K562 (cell line): Measurements from ENCODE around the gene TSGA10. TPM values are rescaled to one million over a fixed set of nuclear protein-coding genes. Genes with fewer than 3 reads are reported as not detected.

ENCODE experiments used
- ATAC-seq: fragments of 200-7000 bp; cut with Tn5 transposase; 3 replicates; pipeline ENCODE4 v1.9.1; 2020; ENCODE audit warnings: moderate library complexity
- BruUV-seq: library from RNA; stranded (reverse); fragments of 400-500 nt; replicated peaks from 2 replicates; lab custom pipeline; 2021; lab: Mats Ljungman, UMichigan
- CTCF ChIA-PET: fragments of 300-600 bp; formaldehyde crosslinking; extraction: SDS; loops from one replicate; lab custom pipeline; 2021; ENCODE audit warnings: low intra/inter-chr PET ratio; lab: Yijun Ruan, JAX
- POLR2A ChIA-PET: fragments of 300-600, 350-650 bp; sonication (Branson Sonifier 250); formaldehyde crosslinking; extraction: SDS; loops from one replicate; lab custom pipeline; 2021; ENCODE audit warnings: antibody characterized with exemption, inconsistent platforms; lab: Yijun Ruan, JAX
- DNase-seq, 4 experiments: peaks; one replicate each; pipeline versions ENCODE4 v3.0.0 to v3.0.0-alpha.2; 2011 to 2018; ENCODE audit warnings: low spot score in 3 of 4, mixed read lengths in 3 of 4; ENCODE audit errors: extremely low read depth in 1 of 4
- FAIRE-seq: peaks from 2 replicates; lab custom pipeline; 2011; peaks lifted over from hg19 to GRCh38; lab: Jason Lieb, UNC
- H2AFZ ChIP-seq: 2 replicates; pipeline ENCODE4 v1.6.0; 2011; ENCODE audit warnings: low read depth, low read length, control low read depth, inconsistent platforms
- H3K27ac ChIP-seq: fragments of 200-600 bp; 3 replicates; pipeline ENCODE4 v1.8.0; 2011; ENCODE audit warnings: low read depth, mild to moderate bottlenecking, control low read depth, inconsistent platforms, low read length, moderate library complexity, mixed read lengths; ENCODE audit errors: extremely low read depth
- H3K27me3 ChIP-seq, 2 experiments: fragments of 300-600 bp in 1 of 2; 2 replicates in 1 of 2; 3 replicates in 1 of 2; pipeline versions ENCODE4 v1.6.0 to v1.8.0; 2011; ENCODE audit warnings: inconsistent platforms in 2 of 2, low read length in 2 of 2, mild to moderate bottlenecking in 1 of 2, mixed read lengths in 1 of 2, moderate library complexity in 1 of 2; ENCODE audit not compliant: control insufficient read depth in 2 of 2, insufficient read depth in 2 of 2
- H3K36me3 ChIP-seq: fragments of 300-600 bp; 3 replicates; pipeline ENCODE4 v1.8.0; 2011; ENCODE audit warnings: mild to moderate bottlenecking, low read length, inconsistent platforms; ENCODE audit not compliant: control insufficient read depth, insufficient read depth
- H3K4me1 ChIP-seq, 2 experiments: fragments of 200-600 bp in 1 of 2; replicated peaks in 1 of 2; 2 replicates in 1 of 2; 3 replicates in 1 of 2; pipeline versions ENCODE4 v1.5.1 to v1.8.0; 2011; ENCODE audit warnings: inconsistent platforms in 2 of 2, low read length in 2 of 2, mild to moderate bottlenecking in 1 of 2, mixed read lengths in 1 of 2, moderate library complexity in 1 of 2; ENCODE audit not compliant: control insufficient read depth in 2 of 2, insufficient read depth in 2 of 2
- H3K4me2 ChIP-seq: 2 replicates; pipeline ENCODE4 v1.6.1; 2011; ENCODE audit warnings: low read length, control low read depth, inconsistent platforms, mixed read lengths; ENCODE audit not compliant: insufficient read depth
- H3K4me3 ChIP-seq: fragments of 200-600 bp; sonication (generic), shearing (Covaris generic); 2 replicates; pipeline ENCODE4 v1.5.1; 2016; ENCODE audit warnings: control low read depth, inconsistent platforms
- H3K79me2 ChIP-seq: fragments of 200-600 bp; 3 replicates; pipeline ENCODE4 v1.8.0; 2011; ENCODE audit warnings: low read length, inconsistent platforms; ENCODE audit not compliant: control insufficient read depth, insufficient read depth
- H3K9ac ChIP-seq, 2 experiments: 2 replicates each; pipeline versions ENCODE4 v1.6.0 to v1.6.1; 2011; ENCODE audit warnings: low read depth in 2 of 2, low read length in 2 of 2, control low read depth in 1 of 2, inconsistent platforms in 1 of 2, mild to moderate bottlenecking in 1 of 2, mixed read lengths in 1 of 2; ENCODE audit not compliant: insufficient read depth in 1 of 2
- H3K9me1 ChIP-seq: one replicate; pipeline ENCODE4 v1.6.0; 2011; ENCODE audit warnings: inconsistent platforms, mild to moderate bottlenecking, low read length, moderate library complexity; ENCODE audit not compliant: control insufficient read depth, insufficient read depth
- H3K9me3 ChIP-seq: replicated peaks from 2 replicates; pipeline ENCODE4 v1.5.1; 2011; ENCODE audit warnings: low read depth, low read length, inconsistent platforms; ENCODE audit not compliant: control insufficient read depth, insufficient read depth
- H4K20me1 ChIP-seq: replicated peaks from 2 replicates; pipeline ENCODE4 v1.6.1; 2011; ENCODE audit warnings: low read length, inconsistent platforms, mixed read lengths; ENCODE audit not compliant: control insufficient read depth, insufficient read depth
- C11orf30 ChIP-seq: fragments of 450-650 bp; IDR thresholded peaks from 2 replicates; pipeline ENCODE4 v1.6.1; 2016; ENCODE audit warnings: low read depth, mild to moderate bottlenecking
- E2F3 ChIP-seq: fragments of 250-450 bp; sonication (Bioruptor Pico); IDR thresholded peaks from 2 replicates; pipeline ENCODE4 v1.4.0; 2020; ENCODE audit warnings: mild to moderate bottlenecking
- MAFF ChIP-seq: IDR thresholded peaks from 2 replicates; pipeline ENCODE4 v1.6.1; 2012; ENCODE audit warnings: low read length, improper control_type of control experiment
- MAFK ChIP-seq: IDR thresholded peaks from 2 replicates; pipeline ENCODE4 v1.6.1; 2011; ENCODE audit warnings: low read length, improper control_type of control experiment
- NFE2 ChIP-seq: IDR thresholded peaks from 2 replicates; pipeline ENCODE4 v1.6.1; 2014; ENCODE audit warnings: antibody characterized with exemption, low read depth
- NFIC ChIP-seq: fragments of 450-650 bp; IDR thresholded peaks from 2 replicates; pipeline ENCODE4 v1.6.1; 2017; ENCODE audit warnings: mild to moderate bottlenecking, inconsistent platforms
- XRCC4 ChIP-seq: IDR thresholded peaks from one replicate; pipeline ENCODE4 v1.6.1; 2011; ENCODE audit not compliant: insufficient read depth, insufficient read length; ENCODE audit errors: extremely low read depth
- ZNF197 ChIP-seq: fragments of 200-800 bp; sonication (Bioruptor generic); IDR thresholded peaks from 2 replicates; pipeline ENCODE4 v1.6.1; 2016; ENCODE audit warnings: low read depth, missing genetic modification characterization, missing compliant biosample characterization
- WGBS: fragments of 100-300 bp; shearing (Covaris generic); methylation state at CpG from one replicate; pipeline ENCODE4 v1.1.6; 2016; ENCODE audit warnings: low coverage, mixed read lengths; ENCODE audit not compliant: insufficient coverage; ENCODE audit errors: missing lambda C conversion rate; 5-methylcytosine and 5-hydroxymethylcytosine counted together
- in situ Hi-C: fragments of 300-500 bp; cut with MboI; formaldehyde crosslinking; loops from 4 replicates; pipeline ENCODE4 v1.15.0; 2018; ENCODE audit warnings: inconsistent platforms, mixed read lengths
- intact Hi-C: fragments of 100-400 bp; cut with micrococcal nuclease; formaldehyde crosslinking; loops from 2 replicates; pipeline ENCODE4 v1.14.2; 2022
- polyA plus RNA-seq, 8 experiments: library from polyadenylated mRNA; depleted of rRNA in 4 of 8; stranded (reverse) in 5 of 8; unstranded in 3 of 8; fragments of >200 nt; fragmentation: Nextera tagmentation in 2 of 8; fragmentation: Illumina TruSeq in 1 of 8; extraction: Ambion mirVana in 2 of 8; extraction: Trizol in 1 of 8; gene quantifications; 2 replicates each; pipeline versions ENCODE4 v1.2.1 to v1.2.3, GENCODE V29; 2011 to 2014; ENCODE audit warnings: inconsistent platforms in 1 of 8, missing spikeins in 1 of 8
- total RNA-seq, 7 experiments: library from RNA; depleted of rRNA in 6 of 7; stranded (reverse); fragments of >200 nt in 6 of 7; fragmentation: Illumina TruSeq in 2 of 7; extraction: Trizol in 2 of 7; gene quantifications; 2 replicates each; pipeline versions ENCODE4 v1.2.1 to v1.2.3, GENCODE V29; 2011 to 2021; ENCODE audit warnings: low replicate concordance in 1 of 7
- TF ChIP-seq, protein P1 (sequence below): fragments of 450-650 bp; IDR thresholded peaks from 2 replicates; pipeline ENCODE4 v1.6.1; 2016; ENCODE audit warnings: missing biosample characterization, missing genetic modification characterization
- TF ChIP-seq, protein P2 (sequence below), 2 experiments: fragments of 200-800 bp in 1 of 2; sonication (Bioruptor generic) in 1 of 2; sonication (generic) in 1 of 2; formaldehyde crosslinking in 1 of 2; IDR thresholded peaks in 1 of 2; conservative IDR thresholded peaks in 1 of 2; 2 replicates each; pipeline versions ENCODE4 v1.5.0 to v1.6.1; 2016 to 2020; ENCODE audit warnings: missing compliant biosample characterization in 1 of 2, missing genetic modification characterization in 1 of 2, missing genetic modification reagents in 1 of 2

TSGA10 gene
- total and polyA plus RNA-seq, 9 of the 15 experiments (the other 6 are each of a cell fraction or from before 2014, with no cell fraction given): 2.1 to 11.3 (median 3.2) TPM

DNA sequence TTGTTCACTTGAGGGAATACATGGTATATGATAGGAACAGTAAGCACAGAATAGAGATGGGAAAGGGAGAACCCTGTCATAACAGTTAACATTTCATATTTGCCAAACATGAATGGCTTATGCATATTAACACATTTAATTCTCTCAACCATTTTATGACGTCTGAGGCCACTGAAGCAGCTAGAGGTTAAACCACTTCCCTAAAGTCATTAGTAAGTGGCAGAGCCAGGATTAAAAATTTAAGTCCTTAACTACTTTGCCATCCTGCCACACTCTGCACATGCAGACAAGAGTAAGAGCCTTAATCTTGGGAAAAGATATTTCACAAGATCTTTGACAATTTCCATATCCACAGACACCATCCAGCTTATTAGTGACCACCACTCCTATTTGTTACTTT is 2.1 kb upstream of the TSGA10 start:
- ATAC-seq (no peak), FAIRE-seq (no peak), DNase-seq (no peak)
- 79% methylated on average over 1 of the region's 1 CpG for WGBS
- Histone ChIP-seq H2AFZ (no peak overlapping the region), H3K79me2 (peaks cover 32% of the 10 kb centered on the region), H3K27ac (no peak overlapping the region), H3K4me2 (no peak overlapping the region), H3K36me3 (peaks cover 27% of the 10 kb centered on the region), H3K9me1 (no peaks in the 10 kb centered on the region), H3K4me3 (no peak overlapping the region), H3K9me3 (no peaks in the 10 kb centered on the region), H3K9ac (no peak overlapping the region), H3K27me3 (no peaks in the 10 kb centered on the region), H4K20me1 (no peaks in the 10 kb centered on the region), H3K4me1 (peaks cover 11 to 21% of the 10 kb centered on the region in 2 experiments; a peak in 4 of 5 replicates)
- intact Hi-C loops: no loop called here
- ChIA-PET CTCF (no interaction called here), POLR2A (interaction anchor here (1.2 kb wide), 1 partner anchor 12 kb away, joined by 5 read pairs; no protein-coding TSS in a partner anchor)
- no TSS peak for BruUV-seq
- in situ Hi-C loops: no loop called here
- no peak for TF ChIP-seq ZNF197 (CRISPR knock-in tag)

GRCh38 chr2:99153921-99154604 is 679 bp downstream of the TSGA10 start:
- Histone ChIP-seq H4K20me1 (no peaks in the 10 kb centered on the region), H3K9me1 (no peaks in the 10 kb centered on the region), H3K4me2 (peak overlapping the region; percentile 91), H3K4me1 (peaks cover 11 to 21% of the 10 kb centered on the region in 2 experiments; a peak in 4 of 5 replicates), H3K36me3 (peaks cover 21% of the 10 kb centered on the region), H3K4me3 (peak overlapping the region; percentile 64), H3K9me3 (no peaks in the 10 kb centered on the region)
- 15% methylated on average over 12 of the region's 12 CpGs for WGBS
- ChIA-PET POLR2A (interaction anchor here (0.5 to 2.3 kb wide), 9 partner anchors 10 to 1108 kb away, joined by 3 to 8 read pairs (median 4); partner anchors contain the start of gene C2orf15), CTCF (no interaction called here)
- in situ Hi-C loops: no loop called here
- TSS peak; percentile 64 for BruUV-seq
- ATAC-seq: peak; percentile 6; the same call in 2 of the 3 replicates
- TF ChIP-seq, protein P1, sequence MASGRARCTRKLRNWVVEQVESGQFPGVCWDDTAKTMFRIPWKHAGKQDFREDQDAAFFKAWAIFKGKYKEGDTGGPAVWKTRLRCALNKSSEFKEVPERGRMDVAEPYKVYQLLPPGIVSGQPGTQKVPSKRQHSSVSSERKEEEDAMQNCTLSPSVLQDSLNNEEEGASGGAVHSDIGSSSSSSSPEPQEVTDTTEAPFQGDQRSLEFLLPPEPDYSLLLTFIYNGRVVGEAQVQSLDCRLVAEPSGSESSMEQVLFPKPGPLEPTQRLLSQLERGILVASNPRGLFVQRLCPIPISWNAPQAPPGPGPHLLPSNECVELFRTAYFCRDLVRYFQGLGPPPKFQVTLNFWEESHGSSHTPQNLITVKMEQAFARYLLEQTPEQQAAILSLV: no peak
- TF ChIP-seq, protein P2, sequence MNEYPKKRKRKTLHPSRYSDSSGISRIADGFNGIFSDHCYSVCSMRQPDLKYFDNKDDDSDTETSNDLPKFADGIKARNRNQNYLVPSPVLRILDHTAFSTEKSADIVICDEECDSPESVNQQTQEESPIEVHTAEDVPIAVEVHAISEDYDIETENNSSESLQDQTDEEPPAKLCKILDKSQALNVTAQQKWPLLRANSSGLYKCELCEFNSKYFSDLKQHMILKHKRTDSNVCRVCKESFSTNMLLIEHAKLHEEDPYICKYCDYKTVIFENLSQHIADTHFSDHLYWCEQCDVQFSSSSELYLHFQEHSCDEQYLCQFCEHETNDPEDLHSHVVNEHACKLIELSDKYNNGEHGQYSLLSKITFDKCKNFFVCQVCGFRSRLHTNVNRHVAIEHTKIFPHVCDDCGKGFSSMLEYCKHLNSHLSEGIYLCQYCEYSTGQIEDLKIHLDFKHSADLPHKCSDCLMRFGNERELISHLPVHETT (CRISPR knock-in tag; conservative IDR thresholded peaks at IDR 0.05 in 1 of 2, IDR thresholded peaks at IDR 0.05 in 1 of 2): no peak
- TF ChIP-seq NFE2: peak; percentile 51
- peak; percentile 45 for TF ChIP-seq C11orf30
- no peak for TF ChIP-seq E2F3 (CRISPR knock-in tag)
- peak; percentile 21; the same call in 1 of the 2 replicates for TF ChIP-seq MAFF
- TF ChIP-seq MAFK: 0 out of 2 replicates have a peak, but pooled peaks have one; percentile 9
- TF ChIP-seq NFIC: peak; percentile 49
- TF ChIP-seq XRCC4: no peak
- TF ChIP-seq, all 486 proteins: peak for 5
- H3K9ac ChIP-seq: peak overlapping the region; percentile 89 to 90
- no peaks in the 10 kb centered on the region for H3K27me3 ChIP-seq
- peaks cover 32% of the 10 kb centered on the region for H3K79me2 ChIP-seq
- DNase-seq (peak in 2 of 4 experiments; percentile 18 to 21), FAIRE-seq (no peak)
- H3K27ac ChIP-seq: peak overlapping the region; percentile 94
- peak overlapping the region; percentile 99 for H2AFZ ChIP-seq
- intact Hi-C loops: no loop called here
